ENCODE data around the gene CASZ1. TPM values are rescaled to one million over a fixed set of nuclear protein-coding genes. Genes with fewer than 3 reads are reported as not detected.
A peak's percentile ranks its signal among the peaks of the same experiment; 100 is the strongest.

Gene CASZ1
- total and polyA plus RNA-seq, 2 experiments from 2014 or later, result 6.2 to 6.7 TPM

- no peaks in the 10 kb centered on the region for H3K9me2 ChIP-seq (ENCODE audit: insufficient read depth)
- H3K27ac ChIP-seq (ENCODE audit: low read depth), result no peak overlapping the region
- H3K27ac Mint-ChIP-seq, result peak overlapping the region; percentile 12; the same call in 1 of the 2 replicates
Observed at GRCh38 chr1:10679496-10680220, 116.8 kb downstream of the CASZ1 start.

DNA sequence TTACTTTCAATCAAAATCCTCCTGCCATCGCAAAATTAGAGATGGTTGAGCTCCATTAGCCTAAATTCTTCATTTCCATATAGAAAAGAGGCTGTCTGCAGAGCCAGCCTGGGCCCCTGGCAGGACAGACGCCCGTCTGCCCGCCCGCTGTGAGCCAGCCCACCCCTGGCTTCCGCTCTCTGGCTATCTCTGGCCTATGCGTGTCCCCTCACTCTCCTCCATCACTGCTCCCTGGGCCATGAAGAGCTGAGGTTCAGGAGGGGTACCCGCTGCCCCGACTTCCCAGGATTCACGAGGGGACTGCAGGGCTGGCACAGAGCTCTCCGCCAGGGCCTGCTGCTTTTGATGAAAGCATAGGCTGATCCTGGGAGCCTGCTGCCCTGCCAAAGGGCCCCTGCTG, 117.6 kb downstream of the CASZ1 start:
- Histone ChIP-seq H3K4me2 (no peak overlapping the region), H3K27ac (ENCODE audit: low read depth) (no peak overlapping the region)
- no peak for TF ChIP-seq NANOG (IDR thresholded peaks at IDR 0.05; ENCODE audit: borderline replicate concordance)
- no peak for TF ChIP-seq ZNF114 (CRISPR knock-in tag; IDR thresholded peaks at IDR 0.05)
- no peak for TF ChIP-seq POLR2AphosphoS5 (IDR thresholded peaks at IDR 0.05; ENCODE audit: low read depth)
- TF ChIP-seq, protein P1, sequence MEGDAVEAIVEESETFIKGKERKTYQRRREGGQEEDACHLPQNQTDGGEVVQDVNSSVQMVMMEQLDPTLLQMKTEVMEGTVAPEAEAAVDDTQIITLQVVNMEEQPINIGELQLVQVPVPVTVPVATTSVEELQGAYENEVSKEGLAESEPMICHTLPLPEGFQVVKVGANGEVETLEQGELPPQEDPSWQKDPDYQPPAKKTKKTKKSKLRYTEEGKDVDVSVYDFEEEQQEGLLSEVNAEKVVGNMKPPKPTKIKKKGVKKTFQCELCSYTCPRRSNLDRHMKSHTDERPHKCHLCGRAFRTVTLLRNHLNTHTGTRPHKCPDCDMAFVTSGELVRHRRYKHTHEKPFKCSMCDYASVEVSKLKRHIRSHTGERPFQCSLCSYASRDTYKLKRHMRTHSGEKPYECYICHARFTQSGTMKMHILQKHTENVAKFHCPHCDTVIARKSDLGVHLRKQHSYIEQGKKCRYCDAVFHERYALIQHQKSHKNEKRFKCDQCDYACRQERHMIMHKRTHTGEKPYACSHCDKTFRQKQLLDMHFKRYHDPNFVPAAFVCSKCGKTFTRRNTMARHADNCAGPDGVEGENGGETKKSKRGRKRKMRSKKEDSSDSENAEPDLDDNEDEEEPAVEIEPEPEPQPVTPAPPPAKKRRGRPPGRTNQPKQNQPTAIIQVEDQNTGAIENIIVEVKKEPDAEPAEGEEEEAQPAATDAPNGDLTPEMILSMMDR (conservative IDR thresholded peaks at IDR 0.05; ENCODE audit: low read depth in 2 of 2), result no peak
- TF ChIP-seq EZH2 (IDR thresholded peaks at IDR 0.05; ENCODE audit: low read depth, unreplicated experiment), result no peak
- TF ChIP-seq ETS1 (IDR thresholded peaks at IDR 0.05), result no peak
- no peak for TF ChIP-seq JUNB (IDR thresholded peaks at IDR 0.05; ENCODE audit: unreplicated experiment)
- TF ChIP-seq ZNF331 (CRISPR knock-in tag; IDR thresholded peaks at IDR 0.05; ENCODE audit: low read depth), result no peak
- TF ChIP-seq, protein P2, sequence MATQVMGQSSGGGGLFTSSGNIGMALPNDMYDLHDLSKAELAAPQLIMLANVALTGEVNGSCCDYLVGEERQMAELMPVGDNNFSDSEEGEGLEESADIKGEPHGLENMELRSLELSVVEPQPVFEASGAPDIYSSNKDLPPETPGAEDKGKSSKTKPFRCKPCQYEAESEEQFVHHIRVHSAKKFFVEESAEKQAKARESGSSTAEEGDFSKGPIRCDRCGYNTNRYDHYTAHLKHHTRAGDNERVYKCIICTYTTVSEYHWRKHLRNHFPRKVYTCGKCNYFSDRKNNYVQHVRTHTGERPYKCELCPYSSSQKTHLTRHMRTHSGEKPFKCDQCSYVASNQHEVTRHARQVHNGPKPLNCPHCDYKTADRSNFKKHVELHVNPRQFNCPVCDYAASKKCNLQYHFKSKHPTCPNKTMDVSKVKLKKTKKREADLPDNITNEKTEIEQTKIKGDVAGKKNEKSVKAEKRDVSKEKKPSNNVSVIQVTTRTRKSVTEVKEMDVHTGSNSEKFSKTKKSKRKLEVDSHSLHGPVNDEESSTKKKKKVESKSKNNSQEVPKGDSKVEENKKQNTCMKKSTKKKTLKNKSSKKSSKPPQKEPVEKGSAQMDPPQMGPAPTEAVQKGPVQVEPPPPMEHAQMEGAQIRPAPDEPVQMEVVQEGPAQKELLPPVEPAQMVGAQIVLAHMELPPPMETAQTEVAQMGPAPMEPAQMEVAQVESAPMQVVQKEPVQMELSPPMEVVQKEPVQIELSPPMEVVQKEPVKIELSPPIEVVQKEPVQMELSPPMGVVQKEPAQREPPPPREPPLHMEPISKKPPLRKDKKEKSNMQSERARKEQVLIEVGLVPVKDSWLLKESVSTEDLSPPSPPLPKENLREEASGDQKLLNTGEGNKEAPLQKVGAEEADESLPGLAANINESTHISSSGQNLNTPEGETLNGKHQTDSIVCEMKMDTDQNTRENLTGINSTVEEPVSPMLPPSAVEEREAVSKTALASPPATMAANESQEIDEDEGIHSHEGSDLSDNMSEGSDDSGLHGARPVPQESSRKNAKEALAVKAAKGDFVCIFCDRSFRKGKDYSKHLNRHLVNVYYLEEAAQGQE (IDR thresholded peaks at IDR 0.05; ENCODE audit: unreplicated experiment), result no peak
- no peak for TF ChIP-seq STAT1 (IDR thresholded peaks at IDR 0.05; ENCODE audit: unreplicated experiment)
- TF ChIP-seq EZH2phosphoT487 (IDR thresholded peaks at IDR 0.05; ENCODE audit: unreplicated experiment), result no peak
- TF ChIP-seq CREB1 (CRISPR knock-in tag; IDR thresholded peaks at IDR 0.05; ENCODE audit: low read depth), result no peak

More at GRCh38 chr1:10679496-10680220, 116.8 kb downstream of the CASZ1 start:
- peak; percentile 98 for DNase-seq (ENCODE audit: low spot score)
- Mint-ChIP-seq H3K27me3 (ENCODE audit: insufficient read depth, low read depth, poor library complexity) (peaks cover 18% of the 10 kb centered on the region), H3K36me3 (ENCODE audit: low read depth) (no peaks in the 10 kb centered on the region), H3K4me1 (peaks cover 63% of the 10 kb centered on the region), H3K9me3 (no peaks in the 10 kb centered on the region; the same call in 1 of the 3 replicates), H3K4me3 (peak overlapping the region; percentile 6; the same call in 1 of the 3 replicates)
- no peaks in the 10 kb centered on the region for H3K36me3 ChIP-seq (ENCODE audit: insufficient read depth)
- TF ChIP-seq EZH2 (IDR thresholded peaks at IDR 0.05; ENCODE audit: low read depth, unreplicated experiment) (peak; percentile 49), CREB1 (CRISPR knock-in tag; IDR thresholded peaks at IDR 0.05; ENCODE audit: low read depth) (peak; percentile 77), STAT1 (IDR thresholded peaks at IDR 0.05; ENCODE audit: unreplicated experiment) (no peak)
- H3K4me3 ChIP-seq, result no peak overlapping the region
- H2AFZ ChIP-seq, result no peak overlapping the region
- H3K27me3 ChIP-seq (ENCODE audit: insufficient read depth), result no peaks in the 10 kb centered on the region
- peak; percentile 69 for ATAC-seq
- no peak overlapping the region for H3K4me2 ChIP-seq
- no peaks in the 10 kb centered on the region for H3F3A ChIP-seq (replicated peaks; ENCODE audit: low read depth)
- peaks cover 40% of the 10 kb centered on the region for H3K4me1 ChIP-seq (ENCODE audit: insufficient read depth)
- H3K79me2 ChIP-seq (replicated peaks; ENCODE audit: insufficient read depth), result no peaks in the 10 kb centered on the region
- no peaks in the 10 kb centered on the region for H4K20me1 ChIP-seq (replicated peaks; ENCODE audit: insufficient read depth)

More for the DNA sequence above, 117.6 kb downstream of the CASZ1 start:
- Mint-ChIP-seq H3K9me3 (no peaks in the 10 kb centered on the region; the same call in 1 of the 3 replicates), H3K27ac (no peak overlapping the region), H3K27me3 (ENCODE audit: insufficient read depth, low read depth, poor library complexity) (peaks cover 18% of the 10 kb centered on the region), H3K4me1 (peaks cover 59% of the 10 kb centered on the region), H3K36me3 (ENCODE audit: low read depth) (no peaks in the 10 kb centered on the region), H3K4me3 (no peak overlapping the region)
- Histone ChIP-seq H3K36me3 (ENCODE audit: insufficient read depth) (no peaks in the 10 kb centered on the region), H2AFZ (no peak overlapping the region), H3K4me3 (no peak overlapping the region), H3K4me1 (ENCODE audit: insufficient read depth) (peaks cover 40% of the 10 kb centered on the region), H4K20me1 (replicated peaks; ENCODE audit: insufficient read depth) (no peaks in the 10 kb centered on the region), H3K9me2 (ENCODE audit: insufficient read depth) (no peaks in the 10 kb centered on the region), H3K27me3 (ENCODE audit: insufficient read depth) (no peaks in the 10 kb centered on the region), H3F3A (replicated peaks; ENCODE audit: low read depth) (no peaks in the 10 kb centered on the region), H3K79me2 (replicated peaks; ENCODE audit: insufficient read depth) (no peaks in the 10 kb centered on the region)
- DNase-seq (ENCODE audit: low spot score) (no peak), ATAC-seq (peak; percentile 1; the same call in 2 of the 3 replicates)
